Smooth muscle cell (in vitro differentiated cells): ENCODE results near the gene NDUFA5. TPM values are rescaled to one million over a fixed set of nuclear protein-coding genes. Genes with fewer than 3 reads are reported as not detected.

ENCODE experiments used
- DNase-seq: peaks from one replicate; lab custom pipeline; 2025; ENCODE audit not compliant: unreplicated experiment; lab: John Stamatoyannopoulos, UW
- H2AFZ ChIP-seq: fragments of 200-600 bp; sonication (generic); 2 replicates; pipeline ENCODE4 v1.6.0; 2016; ENCODE audit warnings: antibody characterized with exemption, low read depth, mild to moderate bottlenecking
- H3F3A ChIP-seq: fragments of 200-600 bp; sonication (generic); 2 replicates; pipeline ENCODE4 v1.6.0; 2017; ENCODE audit warnings: antibody characterized with exemption, low read depth
- H3K27ac ChIP-seq: fragments of 200-600 bp; sonication (generic); 2 replicates; pipeline ENCODE4 v1.5.1; 2016; ENCODE audit warnings: low read depth, mild to moderate bottlenecking
- H3K27me3 ChIP-seq: fragments of 200-600 bp; sonication (generic); 2 replicates; pipeline ENCODE4 v1.6.1; 2016; ENCODE audit warnings: low read depth, mild to moderate bottlenecking
- H3K36me3 ChIP-seq: fragments of 200-600 bp; sonication (generic); 2 replicates; pipeline ENCODE4 v1.5.1; 2016; ENCODE audit warnings: low read depth
- H3K4me1 ChIP-seq: fragments of 200-600 bp; sonication (generic); 2 replicates; pipeline ENCODE4 v1.5.1; 2016; ENCODE audit warnings: low read depth
- H3K4me2 ChIP-seq: fragments of 200-600 bp; sonication (generic); 2 replicates; pipeline ENCODE4 v1.6.0; 2016; ENCODE audit warnings: mild to moderate bottlenecking
- H3K4me3 ChIP-seq: fragments of 200-600 bp; sonication (generic); 2 replicates; pipeline ENCODE4 v1.5.1; 2016; ENCODE audit warnings: mild to moderate bottlenecking
- H3K79me2 ChIP-seq: fragments of 200-600 bp; sonication (generic); 2 replicates; pipeline ENCODE4 v1.6.0; 2016; ENCODE audit warnings: low read depth, mild to moderate bottlenecking
- H3K9ac ChIP-seq: fragments of 200-600 bp; sonication (generic); 2 replicates; pipeline ENCODE4 v1.6.0; 2016; ENCODE audit warnings: low read depth
- H3K9me3 ChIP-seq: fragments of 200-600 bp; sonication (generic); replicated peaks from 2 replicates; pipeline ENCODE4 v1.5.1; 2016; ENCODE audit warnings: low read depth
- H4K20me1 ChIP-seq: fragments of 200-600 bp; sonication (generic); 2 replicates; pipeline ENCODE4 v1.6.0; 2016; ENCODE audit warnings: low read depth
- CTCF ChIP-seq: fragments of 200-600 bp; sonication (generic); IDR thresholded peaks from 2 replicates; pipeline ENCODE4 v1.5.1; 2017; ENCODE audit warnings: borderline replicate concordance, mild to moderate bottlenecking, antibody characterized with exemption; ENCODE audit not compliant: insufficient read depth, poor library complexity, severe bottlenecking
- WGBS: methylation state at CpG from one replicate; pipeline ENCODE4 v1.1.7; 2016; ENCODE audit warnings: low lambda C conversion rate; 5-methylcytosine and 5-hydroxymethylcytosine counted together
- polyA plus RNA-seq: library from polyadenylated mRNA; unstranded; fragments of >200 nt; fragmentation: Nextera tagmentation; extraction: Ambion mirVana; gene quantifications from 2 replicates; pipeline ENCODE4 v1.2.1, GENCODE V29; 2016
- total RNA-seq: library from RNA; depleted of rRNA; stranded (reverse); fragments of >200 nt; gene quantifications from 2 replicates; pipeline ENCODE4 v1.2.3, GENCODE V29; 2014

Gene NDUFA5
- total and polyA plus RNA-seq, 2 experiments from 2014 or later = 94.9 to 108 TPM

DNA sequence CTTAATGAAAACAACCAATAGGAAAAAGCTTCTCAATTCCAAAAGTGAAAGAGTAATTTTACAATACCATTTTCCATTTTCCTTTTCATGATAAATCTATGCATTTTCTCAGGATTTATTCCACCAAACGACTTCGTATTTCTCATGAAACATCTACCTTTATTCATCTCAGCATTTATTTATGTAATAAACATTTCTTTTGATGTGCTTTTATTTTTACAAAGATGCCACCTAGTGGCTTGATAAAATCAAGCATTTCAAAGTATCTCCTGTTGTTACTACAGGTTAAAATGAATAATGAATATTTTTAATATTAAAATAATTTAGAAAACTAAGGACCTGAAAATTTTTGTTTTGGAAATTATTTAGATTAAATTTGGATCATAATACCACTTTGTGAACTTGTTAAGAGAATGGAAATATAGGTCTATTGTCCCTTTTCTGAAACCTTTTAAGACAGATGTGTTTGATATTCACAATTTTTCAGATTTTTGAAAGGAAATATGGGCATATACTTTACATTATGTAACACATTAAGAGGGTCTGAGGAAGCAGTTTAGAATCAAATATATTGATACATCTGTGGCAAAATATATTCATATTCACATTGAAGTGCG lies 20.5 kb downstream of the NDUFA5 start:
- no peak for DNase-seq
- Histone ChIP-seq H3K9me3 (no peaks in the 10 kb centered on the region), H3K4me2 (peak overlapping the region; percentile 15), H3K36me3 (no peaks in the 10 kb centered on the region), H2AFZ (no peak overlapping the region), H4K20me1 (no peaks in the 10 kb centered on the region), H3K79me2 (no peaks in the 10 kb centered on the region), H3K4me3 (no peak overlapping the region), H3K27me3 (no peaks in the 10 kb centered on the region), H3K9ac (no peak overlapping the region), H3K27ac (peak overlapping the region; percentile 75), H3K4me1 (peaks cover 10% of the 10 kb centered on the region), H3F3A (peaks cover 22% of the 10 kb centered on the region)
- TF ChIP-seq CTCF = peak; percentile 55
- WGBS = 79% methylated on average over 3 of the region's 3 CpGs

GRCh38 chr7:123535517-123535916 lies 22.1 kb downstream of the NDUFA5 start:
- no peak overlapping the region for H3K9ac ChIP-seq
- no peaks in the 10 kb centered on the region for H3K27me3 ChIP-seq
- WGBS = 93% methylated on average over 12 of the region's 12 CpGs
- peaks cover 22% of the 10 kb centered on the region for H3F3A ChIP-seq
- peak overlapping the region; percentile 81 for H3K4me2 ChIP-seq
- H3K4me3 ChIP-seq = peak overlapping the region; percentile 73
- no peaks in the 10 kb centered on the region for H4K20me1 ChIP-seq
- no peak for TF ChIP-seq CTCF
- DNase-seq = no peak
- no peaks in the 10 kb centered on the region for H3K36me3 ChIP-seq
- no peak overlapping the region for H2AFZ ChIP-seq
- H3K9me3 ChIP-seq = no peaks in the 10 kb centered on the region
- H3K27ac ChIP-seq = peak overlapping the region; percentile 54
- H3K79me2 ChIP-seq = no peaks in the 10 kb centered on the region
- peaks cover 10% of the 10 kb centered on the region for H3K4me1 ChIP-seq

DNA sequence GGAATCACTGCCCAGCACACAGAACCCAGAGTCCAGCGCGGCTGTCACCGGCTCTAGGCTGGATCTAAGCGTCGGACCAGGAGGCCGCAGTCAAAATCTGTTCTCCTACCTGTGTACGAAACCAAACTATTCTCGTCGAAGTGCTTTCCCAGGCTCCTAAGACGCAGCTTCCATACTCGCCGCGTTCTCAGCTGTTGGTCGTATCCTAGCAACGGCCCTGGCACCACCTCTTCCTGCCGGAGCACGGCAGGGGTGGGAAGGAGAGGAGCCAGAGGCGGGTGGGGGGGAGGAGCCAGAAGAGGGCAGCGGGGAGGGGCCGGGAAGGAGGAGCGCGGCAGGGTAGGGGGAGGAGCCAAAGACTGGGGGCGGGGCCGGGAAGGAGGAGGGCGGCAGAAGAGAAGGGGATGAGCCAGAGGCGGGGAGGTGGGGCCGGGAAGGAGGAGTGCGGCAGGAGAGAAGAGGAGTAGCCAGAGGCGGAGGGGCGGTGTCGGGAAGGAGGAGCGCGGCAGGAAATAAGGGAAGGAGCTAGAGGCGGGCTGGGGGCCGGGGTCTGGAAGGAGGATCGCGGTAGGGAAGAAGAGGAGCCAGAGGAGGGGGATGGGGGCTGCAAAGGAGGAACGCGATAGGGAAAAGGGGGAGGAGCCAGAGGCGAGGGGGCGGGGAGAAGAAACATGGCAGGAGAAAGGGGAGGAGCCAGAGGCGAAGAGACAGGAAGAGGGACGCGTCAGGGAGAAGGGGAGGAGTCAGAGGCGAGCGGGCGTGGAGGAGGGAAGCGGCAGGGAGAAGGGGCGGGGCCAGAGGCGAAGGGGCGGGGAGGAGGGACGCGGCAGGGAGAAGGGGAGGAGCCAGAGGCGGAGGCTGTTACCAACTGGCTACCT lies 23.0 kb downstream of the NDUFA5 start, which contains the start of gene IQUB:
Gene IQUB (minus strand): TSS at position 213 of the 878 bp plus-strand sequence. CDS start 22,255 bp downstream, outside the sequence.
- Histone ChIP-seq H3K4me3 (peak within 1 kb of the TSS; percentile 73), H3K4me2 (peak within 1 kb of the TSS; percentile 88), H3K79me2 (no peaks in the 10 kb centered on the region), H3K36me3 (no peaks in the 10 kb centered on the region), H2AFZ (peak within 1 kb of the TSS; percentile 95), H3K9me3 (no peaks in the 10 kb centered on the region), H3K4me1 (peaks cover 10% of the 10 kb centered on the region), H3K9ac (peak within 1 kb of the TSS; percentile 89), H3F3A (peaks cover 19% of the 10 kb centered on the region), H3K27ac (peak within 1 kb of the TSS; percentile 88), H3K27me3 (no peaks in the 10 kb centered on the region), H4K20me1 (no peaks in the 10 kb centered on the region)
- 0% methylated on average over 18 of the region's 54 CpGs for WGBS
- peak; percentile 96 for DNase-seq
- TF ChIP-seq CTCF = no peak
